ENCODE data around the gene AOC3.
"Not testable (repeated sequence)": the region's sequence is repeated elsewhere in the genome, so short reads cannot be mapped to it uniquely, and the experiment has no call there.

Gene AOC3

DNA sequence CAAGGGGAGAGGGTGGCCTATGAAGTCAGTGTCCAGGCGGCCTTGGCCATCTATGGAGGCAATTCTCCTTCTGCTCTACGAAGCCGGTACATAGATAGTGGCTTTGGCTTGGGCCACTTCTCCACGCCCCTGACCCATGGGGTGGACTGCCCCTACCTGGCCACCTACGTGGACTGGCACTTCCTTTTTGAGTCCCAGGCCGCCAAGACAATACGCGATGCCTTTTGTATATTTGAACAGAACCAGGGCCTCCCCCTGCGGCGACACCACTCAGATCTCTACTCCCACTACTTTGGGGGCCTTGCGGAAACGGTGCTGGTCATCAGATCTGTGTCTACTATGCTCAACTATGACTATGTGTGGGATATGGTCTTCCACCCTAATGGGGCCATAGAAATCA, 17.3 kb downstream of the AOC3 start:
- no peak for DNase-seq

DNA sequence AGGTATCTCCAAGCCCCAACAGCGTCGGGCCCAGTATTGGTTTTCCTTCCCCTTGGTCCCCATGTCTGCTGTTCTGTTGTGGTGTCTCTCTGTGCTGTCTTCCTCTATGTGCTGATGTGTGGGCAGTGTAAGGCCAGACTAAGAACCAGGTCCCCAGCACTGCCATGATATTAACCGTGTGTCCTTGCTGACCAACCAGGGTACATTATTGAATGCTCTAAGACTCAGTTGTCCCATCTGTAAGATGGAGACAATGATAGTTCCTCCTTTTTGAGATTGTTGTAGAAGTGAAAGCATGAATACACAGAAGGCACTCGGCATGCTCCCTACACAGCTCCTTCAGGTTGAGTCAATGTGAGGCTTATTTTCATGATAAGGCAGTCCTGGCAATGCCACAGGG, 20.6 kb downstream of the AOC3 start:
- no peak for DNase-seq

DNA sequence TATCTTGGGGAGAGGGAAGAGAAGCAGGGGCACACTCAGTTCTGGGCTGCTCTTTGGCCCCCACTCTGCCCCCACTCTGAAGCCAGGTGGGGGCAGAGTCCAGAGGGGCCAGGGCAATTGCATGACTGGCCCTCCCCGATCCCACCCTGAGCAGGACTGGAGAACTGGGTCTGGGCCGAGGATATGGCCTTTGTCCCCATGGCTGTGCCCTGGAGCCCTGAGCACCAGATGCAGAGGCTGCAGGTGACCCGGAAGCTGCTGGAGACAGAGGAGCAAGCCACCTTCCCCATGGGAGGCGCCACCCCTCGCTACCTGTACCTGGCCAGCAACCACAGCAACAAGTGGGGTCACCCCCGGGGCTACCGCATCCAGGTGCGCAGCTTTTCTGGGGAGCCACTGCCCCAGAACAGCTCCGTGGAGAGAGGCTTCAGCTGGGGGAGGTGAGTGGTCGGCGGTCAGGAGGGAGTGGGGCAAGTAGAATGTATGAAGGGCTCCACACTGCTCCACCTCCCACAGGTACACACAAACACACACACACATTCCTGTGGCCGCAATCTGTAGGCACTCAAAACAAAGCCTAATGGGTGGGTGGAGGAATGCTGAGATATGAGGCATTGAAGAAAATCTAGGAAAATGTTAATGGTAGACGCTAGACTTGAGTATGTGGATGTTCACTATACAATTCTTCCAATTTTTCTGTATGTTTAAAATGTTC, 21.4 kb downstream of the AOC3 start:
- DNase-seq = no peak

DNA sequence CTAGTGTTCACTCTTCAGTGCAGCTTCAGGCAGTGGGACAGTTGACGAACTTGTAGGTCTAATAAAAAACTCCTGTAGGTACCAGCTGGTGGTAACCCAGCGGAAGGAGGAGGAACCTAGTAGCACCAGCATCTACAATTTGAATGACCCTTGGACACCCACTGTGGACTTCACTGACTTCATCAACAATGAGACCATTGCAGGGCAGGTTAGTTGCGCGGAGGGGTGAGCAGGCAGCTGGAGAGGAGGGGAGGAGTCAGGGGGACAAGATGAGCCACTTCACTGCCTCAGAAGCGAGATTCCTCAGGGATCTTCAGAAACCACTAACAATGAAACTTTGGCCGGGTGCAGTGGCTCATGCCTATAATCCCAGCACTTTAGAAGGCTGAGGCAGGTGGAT, 22.3 kb downstream of the AOC3 start:
- DNase-seq = no peak

DNA sequence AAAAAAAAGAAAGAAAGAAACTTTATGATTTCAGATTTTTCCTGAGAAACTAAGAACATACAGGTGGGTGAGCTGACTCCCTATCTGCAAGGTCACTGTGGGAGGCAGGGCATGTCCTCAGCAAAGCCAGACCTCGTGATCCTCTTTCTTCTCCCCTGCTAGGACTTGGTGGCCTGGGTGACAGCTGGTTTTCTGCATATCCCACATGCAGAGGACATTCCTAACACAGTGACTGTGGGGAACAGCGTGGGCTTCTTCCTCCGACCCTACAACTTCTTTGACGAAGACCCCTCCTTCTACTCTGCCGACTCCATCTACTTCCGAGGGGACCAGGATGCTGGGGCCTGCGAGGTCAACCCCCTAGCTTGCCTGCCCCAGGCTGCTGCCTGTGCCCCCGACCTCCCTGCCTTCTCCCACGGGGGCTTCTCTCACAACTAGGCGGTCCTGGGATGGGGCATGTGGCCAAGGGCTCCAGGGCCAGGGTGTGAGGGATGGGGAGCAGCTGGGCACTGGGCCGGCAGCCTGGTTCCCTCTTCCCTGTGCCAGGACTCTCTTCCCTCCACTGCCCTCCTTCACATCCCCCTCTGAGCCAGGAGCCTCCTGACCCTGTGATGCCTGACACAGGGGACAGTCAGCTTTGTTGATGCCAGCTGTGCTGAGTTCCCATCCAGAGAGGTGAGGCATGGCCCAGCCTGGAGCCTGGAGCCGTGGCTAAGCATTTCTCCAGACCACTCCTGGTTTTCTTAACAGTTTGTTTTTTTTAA, 23.1 kb downstream of the AOC3 start:
- not testable (repeated sequence) for DNase-seq

DNA sequence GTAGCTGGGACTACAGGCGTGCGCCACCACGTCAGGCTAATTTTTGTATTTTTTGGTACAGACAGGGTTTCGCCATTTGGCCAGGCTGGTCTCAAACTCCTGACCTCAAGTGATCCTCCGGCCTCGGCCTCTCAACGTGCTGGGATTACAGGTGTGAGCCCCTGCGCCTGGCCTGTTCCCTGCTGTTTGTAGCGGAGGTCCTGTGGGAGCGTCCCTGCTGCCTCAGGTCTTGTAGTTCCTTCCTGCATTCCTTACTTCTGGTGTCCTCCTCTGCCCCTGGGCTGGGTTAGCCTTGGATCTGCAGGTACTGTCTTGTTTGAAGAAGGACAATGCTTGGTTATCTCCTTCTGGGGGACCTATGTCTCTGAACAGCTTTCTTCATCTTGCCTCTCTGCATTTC, 26.0 kb downstream of the AOC3 start:
- no peak for DNase-seq

DNA sequence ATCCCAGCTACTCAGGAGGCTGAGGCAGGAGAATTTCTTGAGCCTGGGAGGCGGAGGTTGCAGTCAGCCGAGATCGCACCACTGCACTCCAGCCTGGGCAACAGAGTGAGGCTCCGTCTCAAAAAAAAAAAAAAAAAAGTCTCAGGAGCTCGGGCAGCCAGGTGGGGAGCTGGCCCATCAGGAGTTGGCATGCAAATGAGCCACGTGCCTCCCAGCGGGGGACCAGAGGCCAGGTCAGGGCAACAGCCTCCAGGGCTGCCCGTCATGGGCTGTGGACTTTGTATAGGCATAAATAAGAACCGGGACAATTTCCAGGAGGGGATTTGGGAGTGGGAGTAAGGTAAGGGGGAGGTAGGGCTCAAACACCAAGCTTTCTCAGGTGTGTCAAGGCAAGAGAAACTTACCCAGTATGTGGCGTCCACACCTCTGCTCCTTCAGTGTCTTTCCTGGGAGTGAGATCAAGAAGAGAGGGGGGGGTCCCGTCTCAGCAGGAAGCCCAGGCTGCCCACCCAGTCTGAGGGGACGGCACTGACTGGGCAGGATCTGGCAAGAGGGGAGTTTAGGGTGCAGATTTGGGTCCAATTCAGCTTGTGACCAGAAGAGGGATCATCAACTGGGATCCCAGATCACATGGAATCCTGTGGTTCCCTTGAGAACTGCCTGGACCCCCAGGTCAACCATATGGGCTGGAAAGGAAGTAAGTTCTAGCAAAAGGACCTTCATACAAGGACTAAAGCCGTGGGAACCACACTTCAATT, 27.3 kb downstream of the AOC3 start:
- no peak for DNase-seq

DNA sequence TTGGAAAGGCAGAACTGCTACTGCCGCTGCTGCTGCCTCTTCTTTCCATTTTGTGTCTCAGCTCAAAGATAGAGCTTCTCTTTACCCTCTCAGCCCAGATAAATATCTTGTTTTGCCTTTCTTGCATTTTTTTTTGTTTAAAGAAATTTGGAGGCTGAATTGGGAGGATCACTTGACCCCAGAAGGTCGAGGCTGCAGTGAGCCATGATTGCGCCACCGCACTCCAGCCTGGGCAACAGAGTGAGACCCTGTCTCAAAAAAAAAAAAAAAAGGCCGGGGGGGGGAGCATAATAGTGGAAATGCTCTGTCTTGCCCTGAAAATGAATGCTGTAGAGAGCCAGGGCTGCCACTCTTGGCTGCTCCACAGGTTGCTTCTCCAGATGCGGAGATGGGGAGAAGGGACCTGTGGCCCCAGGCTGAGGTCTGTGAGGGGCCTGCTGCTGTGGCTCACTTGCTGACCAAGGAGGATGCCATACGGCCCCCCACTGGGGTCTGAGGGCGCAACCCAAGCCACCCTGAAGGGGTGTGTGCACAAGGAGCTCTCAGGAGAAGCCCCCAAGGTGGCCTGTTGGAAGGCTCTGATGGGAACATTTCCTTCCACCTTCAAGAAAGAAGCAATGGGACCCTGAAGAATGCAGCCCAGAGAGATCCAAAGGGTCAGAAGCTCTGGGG, 28.1 kb downstream of the AOC3 start:
- DNase-seq = no peak

- DNase-seq = no peak
Observed at GRCh38 chr17:42879596-42879985, 28.6 kb downstream of the AOC3 start.

DNA sequence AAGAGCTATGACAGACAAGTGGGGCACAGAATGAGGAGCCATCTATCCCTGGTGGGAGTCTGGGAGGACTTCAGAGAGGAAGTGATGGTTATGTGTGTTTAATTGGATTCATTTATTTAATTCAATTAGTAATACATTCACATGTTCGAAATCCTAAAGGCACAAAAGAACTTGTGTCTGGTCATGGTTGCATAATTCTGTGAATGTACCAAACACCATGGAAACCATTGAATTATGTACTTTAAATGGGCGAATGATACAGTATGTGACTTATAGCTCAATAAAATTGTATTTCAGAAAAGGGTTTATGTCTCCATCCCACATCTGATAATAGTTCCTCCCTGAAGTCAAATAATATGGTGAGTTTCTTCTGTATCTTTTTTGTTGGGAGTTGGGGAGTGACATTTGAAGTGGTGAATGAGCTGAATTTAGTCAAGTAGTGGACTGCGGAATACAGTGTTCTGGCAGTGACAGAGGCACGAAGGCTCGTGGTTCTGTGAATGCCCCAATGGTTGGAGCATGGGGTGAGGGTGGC, 29.8 kb downstream of the AOC3 start:
- DNase-seq = no peak

- not testable (repeated sequence) for DNase-seq
Observed at GRCh38 chr17:42881706-42882105, 30.7 kb downstream of the AOC3 start.

DNA sequence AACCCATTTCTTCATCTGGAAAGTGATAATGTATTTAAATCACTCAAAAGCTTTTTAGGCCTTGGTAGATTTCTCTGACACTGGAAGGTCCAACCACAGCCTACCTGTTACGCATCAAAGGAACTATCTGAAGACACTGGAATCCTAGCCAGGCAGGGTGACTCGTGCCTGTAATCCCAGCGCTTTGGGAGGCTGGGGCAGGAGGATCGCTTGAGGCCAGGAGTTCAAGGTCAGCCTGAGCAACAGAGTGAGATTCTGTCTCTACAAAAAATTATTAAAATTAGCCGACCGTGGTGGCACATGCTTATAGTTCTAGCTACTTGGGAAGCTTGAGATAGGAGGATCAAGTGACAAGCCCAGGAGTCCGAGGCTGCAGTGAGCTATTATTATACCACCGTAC, 31.2 kb downstream of the AOC3 start:
- no peak for DNase-seq

GRCh38 chr17:42883802-42884558, 33.0 kb downstream of the AOC3 start:
- no peak for DNase-seq

DNA sequence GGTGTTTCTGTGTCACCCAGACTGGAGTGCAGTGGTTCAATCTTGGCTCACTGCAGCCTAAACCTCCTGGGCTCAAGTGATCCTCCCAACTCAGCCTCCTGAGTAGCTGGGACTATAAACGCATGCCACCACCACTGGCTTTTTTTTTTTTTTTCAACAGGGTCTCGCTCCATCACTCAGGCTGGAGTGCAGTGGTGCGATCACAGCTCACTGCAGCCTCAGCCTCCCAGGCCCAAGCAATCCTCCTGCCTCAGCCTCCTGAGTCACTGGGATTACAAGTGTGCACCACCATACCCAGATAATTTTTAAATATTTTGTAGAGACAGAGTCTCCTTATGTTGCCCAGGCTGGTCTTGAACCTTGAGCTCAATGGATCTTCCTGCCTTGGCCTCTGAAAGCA, 34.8 kb downstream of the AOC3 start:
- DNase-seq = not testable (repeated sequence)

- no peak for DNase-seq
Observed at GRCh38 chr17:42886283-42887176, 35.5 kb downstream of the AOC3 start.

GRCh38 chr17:42889809-42890208, 38.8 kb downstream of the AOC3 start:
- no peak for DNase-seq

DNA sequence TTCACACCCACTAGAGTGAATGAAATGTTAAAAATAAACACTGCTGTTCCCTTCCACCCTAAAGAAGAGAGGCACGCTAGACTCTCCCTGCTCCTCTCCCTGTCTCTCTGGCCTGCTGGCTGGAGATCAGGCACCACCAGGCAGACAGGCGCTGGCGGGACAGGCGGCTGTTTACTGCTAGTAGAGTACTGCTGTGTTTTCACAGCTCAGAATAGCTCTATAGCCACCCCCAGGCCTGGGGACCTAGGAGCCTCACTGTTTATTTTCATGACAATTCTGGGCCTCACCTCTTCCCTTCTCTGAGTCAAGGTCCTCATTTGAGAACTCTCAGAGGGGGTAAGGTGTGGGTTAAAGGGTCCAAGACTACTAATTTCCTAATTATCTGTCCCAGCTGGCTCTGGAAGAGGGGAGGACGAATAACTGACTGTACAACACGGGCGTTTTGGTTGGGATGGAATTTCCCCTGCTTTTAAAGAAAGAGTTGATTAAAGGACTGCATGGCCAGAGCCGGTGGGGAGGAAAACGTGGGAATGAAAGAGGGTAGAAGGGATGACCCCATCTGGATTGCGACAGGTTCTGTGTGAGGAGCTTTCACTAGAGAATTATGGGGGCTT, 40.6 kb downstream of the AOC3 start:
- DNase-seq = no peak

DNA sequence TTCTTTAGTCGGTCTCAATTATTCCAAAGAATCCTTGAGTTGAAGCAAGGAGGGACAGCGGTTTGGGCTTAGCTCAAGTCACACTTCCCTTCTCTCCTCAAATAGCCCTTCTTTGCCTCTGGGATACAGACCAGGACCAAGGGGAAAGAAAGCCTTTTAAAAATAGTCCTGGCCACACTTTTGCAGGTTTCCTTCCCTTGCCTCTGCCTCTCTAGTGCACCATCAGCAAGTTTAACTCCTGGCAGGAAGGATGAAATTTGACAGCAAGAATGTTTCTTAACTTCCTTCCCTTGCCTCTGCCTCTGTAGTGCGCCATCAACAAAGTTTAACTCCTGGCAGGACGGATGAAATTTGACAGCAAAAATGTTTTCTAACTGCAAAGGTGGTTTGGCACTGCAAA, 42.4 kb downstream of the AOC3 start:
- no peak for DNase-seq

DNA sequence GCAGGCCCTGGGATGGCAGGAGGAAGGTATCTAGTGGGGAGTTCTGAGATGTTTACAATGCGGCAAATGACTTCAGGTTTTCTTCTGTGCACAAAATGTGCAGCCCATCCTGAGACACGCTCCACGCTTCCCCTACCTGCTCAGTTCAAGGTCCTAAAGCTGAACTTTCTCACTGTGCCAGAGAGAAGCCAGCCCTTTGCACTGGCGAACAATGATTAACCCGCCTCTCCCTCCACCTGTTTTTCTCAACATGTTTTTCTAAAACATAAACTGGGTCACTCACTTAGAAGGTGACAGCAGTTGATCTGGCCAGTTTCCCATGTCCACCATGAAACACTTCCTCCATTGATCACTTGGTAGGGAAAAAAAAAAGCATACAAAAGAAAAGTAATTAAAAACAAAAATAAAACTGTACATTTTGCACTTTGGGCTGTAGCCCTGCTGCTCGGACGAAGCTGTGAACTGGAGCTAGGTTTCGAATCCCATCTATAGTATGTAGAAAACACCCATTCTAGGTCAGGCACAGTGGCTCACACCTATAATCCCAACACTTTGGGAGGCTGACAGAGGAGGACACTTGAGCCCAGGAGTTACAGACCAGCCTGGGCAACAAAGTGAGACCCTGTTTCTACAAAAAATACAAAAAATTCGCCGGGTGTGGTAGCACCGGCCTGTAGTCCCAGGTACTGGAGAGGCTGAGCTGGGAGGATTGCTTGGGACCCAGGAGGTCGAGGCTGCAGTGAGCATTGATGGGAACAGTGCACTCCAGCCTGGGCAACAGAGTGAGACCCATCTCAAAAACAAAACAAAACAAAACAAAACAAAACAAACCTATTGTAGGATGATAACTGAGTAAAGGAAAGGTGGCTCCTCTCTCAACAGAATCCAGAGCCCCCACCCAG, 43.5 kb downstream of the AOC3 start:
- DNase-seq = no peak

- DNase-seq = no peak
Observed at GRCh38 chr17:42895185-42895555, 44.2 kb downstream of the AOC3 start.

Data from CD4-positive, alpha-beta T cell treated with Interleukin-10 for 1 hour (primary cell).